Psoas muscle (tissue), 8 donors: ENCODE measurements around the gene NAT10. TPM values are rescaled to one million over a fixed set of nuclear protein-coding genes. Genes with fewer than 3 reads are reported as not detected.

Experiments used
- ATAC-seq, 4 donors: fragments of 200-7000 bp; cut with Tn5 transposase; one replicate each; pipeline ENCODE4 v1.9.1; 2020; ENCODE audit warnings: moderate library complexity in 3 of 4, mild to moderate bottlenecking in 2 of 4
- DNase-seq, 2 donors: peaks; one replicate each; pipeline ENCODE4 v3.0.0-alpha.2; 2020
- H3K27ac ChIP-seq: fragments of 200-600 bp; one replicate; pipeline ENCODE4 v1.8.0; 2022
- H3K27me3 ChIP-seq, 3 donors: fragments of 200-600 bp in 1 of 3; one replicate each; pipeline versions ENCODE4 v1.6.1 to v1.8.0; 2013 to 2022; ENCODE audit warnings: low read length in 2 of 3, mild to moderate bottlenecking in 2 of 3, moderate library complexity in 1 of 3; ENCODE audit not compliant: insufficient read depth in 3 of 3
- H3K36me3 ChIP-seq, 2 donors: fragments of 200-600 bp in 1 of 2; one replicate each; pipeline versions ENCODE4 v1.6.1 to v1.8.0; 2013 to 2022; ENCODE audit warnings: low read depth in 1 of 2, mild to moderate bottlenecking in 1 of 2, moderate library complexity in 1 of 2; ENCODE audit not compliant: insufficient read depth in 1 of 2
- H3K4me1 ChIP-seq: fragments of 200-600 bp; one replicate; pipeline ENCODE4 v1.8.0; 2022
- H3K4me3 ChIP-seq: fragments of 200-600 bp; one replicate; pipeline ENCODE4 v1.8.0; 2022; ENCODE audit warnings: mild to moderate bottlenecking
- H3K9me3 ChIP-seq: fragments of 200-600 bp; one replicate; pipeline ENCODE4 v1.8.0; 2022
- CTCF ChIP-seq: fragments of 200-600 bp; IDR thresholded peaks from one replicate; pipeline ENCODE4 v1.8.0; 2022; ENCODE audit warnings: antibody characterized with exemption
- WGBS, 3 donors: extraction: QIAGEN DNeasy Blood & Tissue Kit; methylation state at CpG; one replicate each; pipeline versions ENCODE4 v1.1.6 to v1.1.7; 2013; 5-methylcytosine and 5-hydroxymethylcytosine counted together
- intact Hi-C, 2 donors: fragments of 100-400 bp; cut with DNase I; formaldehyde crosslinking; loops; one replicate each; pipeline versions ENCODE4 v1.11.0 to v1.14.2; 2022
- polyA plus RNA-seq, 3 donors: library from polyadenylated mRNA; stranded (reverse); fragments of 200-250 nt; gene quantifications; one replicate each; pipeline ENCODE4 v1.2.3, GENCODE V29; 2013
- total RNA-seq, 4 donors: library from RNA; stranded (reverse); fragmentation: NEBNext Ultra II Directional in 2 of 4; extraction: Animal tissue kit (Norgen Biotek cat#: 25700) in 2 of 4; gene quantifications; one replicate each; pipeline versions ENCODE4 v1.2.1 to v1.2.4, GENCODE V29; 2021 to 2023
- donor health status: healthy with polysubstance abuse.
- donor health status: DM: no; HTN: no; CAD: no; lungs with moderate emphysema.
- donor health status: Bipolar disorder and iron deficiency.
- donor health status: healthy.
- donor health status: DM: yes; HTN: yes; CAD: no.
- donor health status: DM: no; HTN: no; CAD: no.
- donor health status: DM: no; HTN: no; CAD: no.
- donor health status: DM: yes; HTN: yes; CAD: no.

Gene NAT10
- total and polyA plus RNA-seq, 7 donors, result 21.0 to 51.5 (median 29.1) TPM

GRCh38 chr11:34160791-34161190 lies 55.4 kb downstream of the NAT10 start:
- intact Hi-C loops, result loop anchor here in 1 of 2 donors (5.0 kb wide), 1 partner anchor 332 kb away; no protein-coding TSS in a partner anchor
- Histone ChIP-seq H3K9me3 (no peaks in the 10 kb centered on the region), H3K36me3 (peaks cover 0 to 63% of the 10 kb centered on the region in 2 donors)

GRCh38 chr11:34161361-34161760 lies 55.9 kb downstream of the NAT10 start:
- intact Hi-C loops, result loop anchor here in 1 of 2 donors (5.0 kb wide), 1 partner anchor 331 kb away; no protein-coding TSS in a partner anchor
- peaks cover 0 to 63% of the 10 kb centered on the region in 2 donors for H3K36me3 ChIP-seq
- no peak overlapping the region for H3K27ac ChIP-seq
- ATAC-seq (no peak), DNase-seq (peak in 1 of 2 donors; percentile 34)
- no peaks in the 10 kb centered on the region for H3K27me3 ChIP-seq
- H3K9me3 ChIP-seq, result no peaks in the 10 kb centered on the region
- no peak overlapping the region for H3K4me3 ChIP-seq
- no peak for TF ChIP-seq CTCF
- H3K4me1 ChIP-seq, result no peaks in the 10 kb centered on the region
- 88 to 90% (median 89%) methylated on average over 6 of the region's 6 CpGs for WGBS, 3 donors

More at GRCh38 chr11:34160791-34161190, 55.4 kb downstream of the NAT10 start:
- no peak overlapping the region for H3K27ac ChIP-seq
- WGBS, 3 donors, result 71 to 78% (median 75%) methylated on average over 18 of the region's 18 CpGs
- peak in 1 of 2 donors; percentile 26 for DNase-seq
- no peak for ATAC-seq
- no peak overlapping the region for H3K4me3 ChIP-seq
- no peaks in the 10 kb centered on the region for H3K4me1 ChIP-seq
- H3K27me3 ChIP-seq, result no peaks in the 10 kb centered on the region
- no peak for TF ChIP-seq CTCF

GRCh38 chr11:34161812-34162492 lies 56.5 kb downstream of the NAT10 start:
- 80 to 82% (median 82%) methylated on average over 18 of the region's 18 CpGs for WGBS, 3 donors
- Histone ChIP-seq H3K27me3 (no peaks in the 10 kb centered on the region), H3K9me3 (no peaks in the 10 kb centered on the region), H3K4me1 (no peaks in the 10 kb centered on the region), H3K36me3 (peaks cover 0 to 69% of the 10 kb centered on the region in 2 donors), H3K4me3 (no peak overlapping the region), H3K27ac (no peak overlapping the region)
- TF ChIP-seq CTCF, result no peak
- peak in 1 of 4 donors; percentile 31 for ATAC-seq
- intact Hi-C loops, result loop anchor here in 1 of 2 donors (5.0 kb wide), 1 partner anchor 330 kb away; no protein-coding TSS in a partner anchor
- DNase-seq, result peak in 1 of 2 donors; percentile 16

GRCh38 chr11:34162493-34162820 lies 57.0 kb downstream of the NAT10 start:
- ATAC-seq, result no peak
- H3K36me3 ChIP-seq, result peaks cover 0 to 72% of the 10 kb centered on the region in 2 donors
- H3K27ac ChIP-seq, result no peak overlapping the region
- no peaks in the 10 kb centered on the region for H3K4me1 ChIP-seq
- H3K4me3 ChIP-seq, result no peak overlapping the region
- no peaks in the 10 kb centered on the region for H3K9me3 ChIP-seq
- 86 to 90% (median 87%) methylated on average over 17 of the region's 17 CpGs for WGBS, 3 donors
- peak in 1 of 2 donors; percentile 46 for DNase-seq
- H3K27me3 ChIP-seq, result no peaks in the 10 kb centered on the region
- intact Hi-C loops, result loop anchor here in 1 of 2 donors (5.0 kb wide), 1 partner anchor 330 kb away; no protein-coding TSS in a partner anchor
- TF ChIP-seq CTCF, result no peak
